ENCODE measurements around the gene MYF5.

Gene MYF5

DNA sequence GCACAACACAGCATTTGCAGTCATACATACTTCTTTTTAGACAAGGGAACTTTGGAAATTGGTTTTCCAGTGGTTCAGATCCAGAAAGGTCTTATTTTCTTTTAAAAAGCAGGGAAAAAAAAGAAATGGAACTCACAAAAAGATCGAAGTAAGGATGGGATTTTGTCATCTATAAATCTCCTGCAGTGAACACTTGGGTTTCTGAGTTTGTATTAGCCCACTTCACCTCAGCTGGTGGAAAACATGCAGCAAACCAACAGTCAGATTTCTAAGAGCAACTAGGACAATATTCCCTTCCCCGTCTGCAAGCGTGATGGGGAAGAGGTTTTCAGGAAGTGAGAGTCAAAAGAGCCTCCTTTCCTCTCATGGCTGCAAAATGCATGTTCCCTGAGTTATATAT is 4.6 kb downstream of the MYF5 start:
- Histone ChIP-seq H3K4me2 (ENCODE audit: low read depth, low read length, poor library complexity, severe bottlenecking) (no peak overlapping the region), H3K4me1 (ENCODE audit: insufficient read depth, low read length, poor library complexity, severe bottlenecking) (no peaks in the 10 kb centered on the region), H3K4me3 (ENCODE audit: low read length, poor library complexity, severe bottlenecking) (no peak overlapping the region), H4K20me1 (ENCODE audit: insufficient read depth, low read length, poor library complexity, severe bottlenecking) (no peaks in the 10 kb centered on the region), H3K27me3 (ENCODE audit: insufficient read depth, low read length, poor library complexity, severe bottlenecking) (no peaks in the 10 kb centered on the region), H3F3A (ENCODE audit: low read depth) (no peaks in the 10 kb centered on the region), H2AFZ (ENCODE audit: low read length) (no peak overlapping the region), H3K79me2 (ENCODE audit: insufficient read depth, low read length) (no peaks in the 10 kb centered on the region), H3K9me2 (replicated peaks; ENCODE audit: low read depth, low read length) (no peaks in the 10 kb centered on the region), H3K9ac (ENCODE audit: low read depth, low read length, poor library complexity, severe bottlenecking) (no peak overlapping the region), H3K9me3 (ENCODE audit: insufficient read depth, low read depth, low read length) (no peaks in the 10 kb centered on the region), H3K36me3 (ENCODE audit: insufficient read depth, low read length) (no peaks in the 10 kb centered on the region)
- TF ChIP-seq, protein P1, sequence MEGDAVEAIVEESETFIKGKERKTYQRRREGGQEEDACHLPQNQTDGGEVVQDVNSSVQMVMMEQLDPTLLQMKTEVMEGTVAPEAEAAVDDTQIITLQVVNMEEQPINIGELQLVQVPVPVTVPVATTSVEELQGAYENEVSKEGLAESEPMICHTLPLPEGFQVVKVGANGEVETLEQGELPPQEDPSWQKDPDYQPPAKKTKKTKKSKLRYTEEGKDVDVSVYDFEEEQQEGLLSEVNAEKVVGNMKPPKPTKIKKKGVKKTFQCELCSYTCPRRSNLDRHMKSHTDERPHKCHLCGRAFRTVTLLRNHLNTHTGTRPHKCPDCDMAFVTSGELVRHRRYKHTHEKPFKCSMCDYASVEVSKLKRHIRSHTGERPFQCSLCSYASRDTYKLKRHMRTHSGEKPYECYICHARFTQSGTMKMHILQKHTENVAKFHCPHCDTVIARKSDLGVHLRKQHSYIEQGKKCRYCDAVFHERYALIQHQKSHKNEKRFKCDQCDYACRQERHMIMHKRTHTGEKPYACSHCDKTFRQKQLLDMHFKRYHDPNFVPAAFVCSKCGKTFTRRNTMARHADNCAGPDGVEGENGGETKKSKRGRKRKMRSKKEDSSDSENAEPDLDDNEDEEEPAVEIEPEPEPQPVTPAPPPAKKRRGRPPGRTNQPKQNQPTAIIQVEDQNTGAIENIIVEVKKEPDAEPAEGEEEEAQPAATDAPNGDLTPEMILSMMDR (conservative IDR thresholded peaks at IDR 0.05; ENCODE audit: low read length): no peak

DNA sequence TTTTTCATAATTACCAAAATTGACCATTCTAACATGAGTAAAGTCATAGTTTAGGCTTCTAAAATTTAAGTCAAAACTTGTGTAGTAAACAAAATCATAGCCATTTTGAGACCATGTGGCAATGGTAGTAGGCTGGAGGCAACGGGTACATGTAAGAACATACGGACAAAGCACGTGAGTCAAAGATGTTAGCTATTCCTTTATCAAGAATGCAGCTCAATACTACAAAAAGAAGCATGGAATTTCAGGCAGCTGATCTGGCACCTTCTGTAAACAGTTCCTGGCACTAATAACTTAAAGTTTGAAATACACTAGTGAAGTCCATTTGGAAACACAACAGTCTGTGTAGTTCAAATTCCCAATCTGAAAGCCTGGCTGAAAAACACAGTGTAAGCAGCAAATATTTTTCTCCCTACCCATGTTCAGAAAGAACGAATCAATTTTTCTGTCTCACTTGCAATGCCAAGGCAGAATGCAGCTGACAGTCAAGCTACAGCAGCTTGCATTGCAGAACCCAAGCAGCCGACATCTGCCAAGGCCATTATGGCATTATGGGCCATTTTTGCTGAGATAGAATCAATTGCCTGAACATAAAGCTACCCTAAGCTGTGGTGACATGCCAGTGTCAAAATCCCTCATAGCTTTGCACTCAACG is 29.3 kb downstream of the MYF5 start:
- H3K4me1 ChIP-seq (ENCODE audit: insufficient read depth, low read length, poor library complexity, severe bottlenecking): no peaks in the 10 kb centered on the region
- H4K20me1 ChIP-seq (ENCODE audit: insufficient read depth, low read length, poor library complexity, severe bottlenecking): no peaks in the 10 kb centered on the region
- TF ChIP-seq, protein P1 (conservative IDR thresholded peaks at IDR 0.05; ENCODE audit: low read length): no peak
- TF ChIP-seq EZH2phosphoT487 (IDR thresholded peaks at IDR 0.05; ENCODE audit: borderline replicate concordance): no peak
- no peak overlapping the region for H3K9ac ChIP-seq (ENCODE audit: low read depth, low read length, poor library complexity, severe bottlenecking)
- no peaks in the 10 kb centered on the region for H3K27me3 ChIP-seq (ENCODE audit: insufficient read depth, low read length, poor library complexity, severe bottlenecking)
- H3F3A ChIP-seq (ENCODE audit: low read depth): no peaks in the 10 kb centered on the region
- no peak overlapping the region for H2AFZ ChIP-seq (ENCODE audit: low read length)
- H3K36me3 ChIP-seq (ENCODE audit: insufficient read depth, low read length): no peaks in the 10 kb centered on the region
- H3K9me3 ChIP-seq (ENCODE audit: insufficient read depth, low read depth, low read length): no peaks in the 10 kb centered on the region
- H3K9me2 ChIP-seq (replicated peaks; ENCODE audit: low read depth, low read length): no peaks in the 10 kb centered on the region
- H3K4me3 ChIP-seq (ENCODE audit: low read length, poor library complexity, severe bottlenecking): no peak overlapping the region
- no peak overlapping the region for H3K4me2 ChIP-seq (ENCODE audit: low read depth, low read length, poor library complexity, severe bottlenecking)
- H3K79me2 ChIP-seq (ENCODE audit: insufficient read depth, low read length): no peaks in the 10 kb centered on the region

DNA sequence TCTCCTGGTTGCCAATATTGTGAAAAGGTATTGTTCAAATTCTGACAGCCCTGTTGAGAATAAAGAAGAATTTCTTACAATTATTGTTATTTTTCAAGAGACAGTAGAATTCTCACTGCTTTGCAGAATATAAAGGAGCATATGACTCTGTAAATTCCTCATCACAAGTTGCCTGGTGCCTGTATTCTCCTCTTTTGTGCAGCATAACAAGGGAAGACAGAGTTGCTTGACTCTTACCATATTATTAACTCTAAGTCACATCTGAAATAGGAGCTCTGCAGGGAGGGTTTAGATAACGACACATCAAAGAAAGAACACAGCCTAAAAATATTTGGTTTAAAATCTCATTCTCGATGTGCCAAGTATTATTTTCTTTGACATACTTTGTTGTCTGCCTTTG is 31.1 kb downstream of the MYF5 start:
- H3K4me1 ChIP-seq (ENCODE audit: insufficient read depth, low read length, poor library complexity, severe bottlenecking): no peaks in the 10 kb centered on the region
- no peaks in the 10 kb centered on the region for H3K27me3 ChIP-seq (ENCODE audit: insufficient read depth, low read length, poor library complexity, severe bottlenecking)
- no peaks in the 10 kb centered on the region for H3F3A ChIP-seq (ENCODE audit: low read depth)
- H3K79me2 ChIP-seq (ENCODE audit: insufficient read depth, low read length): no peaks in the 10 kb centered on the region
- H3K36me3 ChIP-seq (ENCODE audit: insufficient read depth, low read length): no peaks in the 10 kb centered on the region
- H3K9ac ChIP-seq (ENCODE audit: low read depth, low read length, poor library complexity, severe bottlenecking): no peak overlapping the region
- TF ChIP-seq, protein P1 (conservative IDR thresholded peaks at IDR 0.05; ENCODE audit: low read length): no peak
- TF ChIP-seq EZH2phosphoT487 (IDR thresholded peaks at IDR 0.05; ENCODE audit: borderline replicate concordance): no peak
- no peaks in the 10 kb centered on the region for H3K9me2 ChIP-seq (replicated peaks; ENCODE audit: low read depth, low read length)
- H3K4me3 ChIP-seq (ENCODE audit: low read length, poor library complexity, severe bottlenecking): no peak overlapping the region
- H2AFZ ChIP-seq (ENCODE audit: low read length): no peak overlapping the region
- no peak overlapping the region for H3K4me2 ChIP-seq (ENCODE audit: low read depth, low read length, poor library complexity, severe bottlenecking)
- H3K9me3 ChIP-seq (ENCODE audit: insufficient read depth, low read depth, low read length): no peaks in the 10 kb centered on the region
- no peaks in the 10 kb centered on the region for H4K20me1 ChIP-seq (ENCODE audit: insufficient read depth, low read length, poor library complexity, severe bottlenecking)

Data from Loucy (cell line).